RWPE1 (cell line): ENCODE data around the gene RAB18.

ENCODE experiments used
- CTCF ChIA-PET: fragments of 350-600 bp; sonication (Branson Sonifier 250); formaldehyde crosslinking; extraction: SDS; loops from one replicate; lab custom pipeline; 2021; lab: Yijun Ruan, JAX
- POLR2A ChIA-PET: fragments of 400-600 bp; formaldehyde crosslinking; extraction: SDS; loops from one replicate; lab custom pipeline; 2020; ENCODE audit warnings: antibody characterized with exemption; ENCODE audit not compliant: low non-redundant PET; lab: Yijun Ruan, JAX
- DNase-seq: peaks from one replicate; pipeline ENCODE4 v3.0.0; 2012; ENCODE audit warnings: low spot score
- H3K27ac ChIP-seq: fragments of 450-650 bp; 2 replicates; pipeline ENCODE4 v1.5.1; 2017
- TF ChIP-seq, protein P1 (sequence below): fragments of 450-650 bp; conservative IDR thresholded peaks from 2 replicates; pipeline ENCODE4 v1.5.1; 2017; ENCODE audit warnings: low read depth, mild to moderate bottlenecking

Gene RAB18

DNA sequence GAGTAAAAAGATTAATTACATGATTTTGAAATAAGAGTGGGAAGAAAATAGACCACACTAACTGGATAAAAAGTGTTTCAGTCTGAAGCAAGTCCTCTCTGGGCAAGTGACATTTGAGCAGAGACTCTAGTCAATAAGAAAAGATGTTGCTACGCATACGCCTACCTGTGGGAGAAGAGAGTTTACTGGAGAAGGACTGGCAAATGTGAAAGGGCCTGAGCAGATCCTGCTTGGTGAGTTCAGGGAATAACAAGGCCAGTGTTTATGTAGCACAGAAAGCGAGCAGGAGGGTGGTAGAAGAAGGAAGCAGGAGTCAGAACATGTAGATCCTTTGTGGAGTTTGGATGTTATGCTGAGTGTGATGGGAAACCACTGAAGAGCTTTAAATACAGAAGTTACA is 43.4 kb downstream of the RAB18 start:
- no peak overlapping the region for H3K27ac ChIP-seq
- POLR2A ChIA-PET: no interaction called here
- DNase-seq: no peak
- TF ChIP-seq, protein P1, sequence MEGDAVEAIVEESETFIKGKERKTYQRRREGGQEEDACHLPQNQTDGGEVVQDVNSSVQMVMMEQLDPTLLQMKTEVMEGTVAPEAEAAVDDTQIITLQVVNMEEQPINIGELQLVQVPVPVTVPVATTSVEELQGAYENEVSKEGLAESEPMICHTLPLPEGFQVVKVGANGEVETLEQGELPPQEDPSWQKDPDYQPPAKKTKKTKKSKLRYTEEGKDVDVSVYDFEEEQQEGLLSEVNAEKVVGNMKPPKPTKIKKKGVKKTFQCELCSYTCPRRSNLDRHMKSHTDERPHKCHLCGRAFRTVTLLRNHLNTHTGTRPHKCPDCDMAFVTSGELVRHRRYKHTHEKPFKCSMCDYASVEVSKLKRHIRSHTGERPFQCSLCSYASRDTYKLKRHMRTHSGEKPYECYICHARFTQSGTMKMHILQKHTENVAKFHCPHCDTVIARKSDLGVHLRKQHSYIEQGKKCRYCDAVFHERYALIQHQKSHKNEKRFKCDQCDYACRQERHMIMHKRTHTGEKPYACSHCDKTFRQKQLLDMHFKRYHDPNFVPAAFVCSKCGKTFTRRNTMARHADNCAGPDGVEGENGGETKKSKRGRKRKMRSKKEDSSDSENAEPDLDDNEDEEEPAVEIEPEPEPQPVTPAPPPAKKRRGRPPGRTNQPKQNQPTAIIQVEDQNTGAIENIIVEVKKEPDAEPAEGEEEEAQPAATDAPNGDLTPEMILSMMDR: no peak
- CTCF ChIA-PET: no interaction called here

DNA sequence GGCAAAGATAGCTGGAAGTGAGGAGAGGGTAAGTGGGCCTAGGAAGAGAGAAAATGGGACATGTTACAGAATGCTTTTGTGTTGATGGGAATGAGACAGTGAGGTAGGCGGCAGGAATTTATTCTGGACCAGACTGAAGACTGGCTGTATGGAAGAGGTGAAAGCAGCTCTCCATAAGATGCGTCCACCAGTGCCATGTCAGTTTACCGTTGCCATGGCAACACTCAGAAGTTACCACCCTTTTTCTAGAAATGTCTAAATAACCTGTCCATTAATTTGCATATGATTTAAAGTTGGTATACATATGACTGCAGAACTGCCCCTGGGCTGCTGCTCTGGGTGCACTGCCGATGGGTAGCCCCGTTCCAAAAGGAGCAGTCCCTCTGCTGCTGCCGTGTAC is 46.7 kb downstream of the RAB18 start:
- POLR2A ChIA-PET: no interaction called here
- CTCF ChIA-PET: interaction anchor here (0.7 kb wide), 2 partner anchors 190 to 795 kb away, joined by 3 to 4 read pairs; no protein-coding TSS in a partner anchor
- TF ChIP-seq, protein P1: no peak
- no peak overlapping the region for H3K27ac ChIP-seq
- no peak for DNase-seq

DNA sequence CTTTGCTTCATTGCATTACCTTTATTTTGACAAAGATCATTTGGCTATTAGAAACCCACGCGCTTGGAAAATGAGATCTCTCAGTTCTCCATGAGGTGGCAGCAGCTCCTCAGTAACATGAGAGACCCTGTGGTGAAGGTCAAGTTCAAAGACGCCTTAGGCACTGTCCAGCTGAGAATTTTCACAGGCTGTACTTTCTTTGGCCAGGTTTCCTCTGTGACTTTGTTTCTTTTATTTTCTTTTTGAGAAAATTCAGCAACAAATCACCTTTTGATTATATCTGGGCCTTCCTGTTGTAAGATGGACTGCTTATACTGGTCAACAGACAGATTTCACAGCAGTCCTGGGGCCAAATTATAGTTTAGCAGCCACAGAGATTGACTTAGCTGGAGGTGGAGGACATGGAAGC is 54.5 kb downstream of the RAB18 start:
- ChIA-PET POLR2A (no interaction called here), CTCF (interaction anchor here (0.6 to 1.4 kb wide), 5 partner anchors 93 to 1193 kb away, joined by 3 to 6 read pairs (median 4); no protein-coding TSS in a partner anchor)
- peak; percentile 49 for DNase-seq
- TF ChIP-seq, protein P1: peak; percentile 82
- no peak overlapping the region for H3K27ac ChIP-seq

DNA sequence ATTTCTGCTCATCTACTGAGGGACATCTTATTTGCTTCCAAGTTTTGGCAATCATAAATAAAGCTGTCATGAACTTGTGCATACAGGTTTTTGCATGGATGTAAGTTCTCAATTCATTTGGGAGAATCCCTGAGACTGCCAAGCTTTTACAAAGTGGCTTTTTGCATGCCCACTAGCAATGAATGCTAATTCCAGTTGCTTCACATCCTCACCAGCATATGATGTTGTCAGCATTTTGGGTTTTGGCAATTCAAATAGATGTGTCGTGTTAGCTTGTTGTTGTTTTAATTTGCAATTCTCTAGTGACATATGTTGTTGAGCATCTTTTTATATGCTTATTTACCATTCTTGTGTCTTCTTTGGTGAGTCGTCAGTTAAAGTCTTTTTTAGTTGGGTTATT is 57.2 kb downstream of the RAB18 start:
- no peak for DNase-seq
- CTCF ChIA-PET: interaction anchor here (0.6 kb wide), 2 partner anchors 19 to 108 kb away, joined by 4 to 5 read pairs; no protein-coding TSS in a partner anchor
- POLR2A ChIA-PET: no interaction called here
- TF ChIP-seq, protein P1: no peak
- no peak overlapping the region for H3K27ac ChIP-seq

DNA sequence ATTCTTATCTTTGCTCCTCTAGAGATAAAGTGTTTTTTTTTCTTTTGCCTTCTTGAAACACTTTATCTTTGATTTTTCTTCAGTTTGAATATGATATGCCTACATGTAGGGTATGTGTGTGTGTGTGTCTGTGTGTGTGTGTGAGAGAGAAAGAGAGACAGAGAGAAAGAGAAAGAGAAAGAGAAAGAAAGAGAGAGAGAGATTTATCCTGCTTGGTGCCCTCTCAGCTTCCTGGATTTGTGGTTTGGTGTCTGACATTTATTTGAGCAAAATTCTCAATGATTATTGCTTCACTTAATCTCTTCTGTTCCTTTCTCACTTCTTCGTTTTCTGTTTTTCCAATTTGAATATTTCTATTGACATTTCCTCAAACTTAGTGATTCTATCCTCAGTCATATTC is 60.3 kb downstream of the RAB18 start:
- DNase-seq: no peak
- ChIA-PET POLR2A (no interaction called here), CTCF (no interaction called here)
- H3K27ac ChIP-seq: no peak overlapping the region
- TF ChIP-seq, protein P1: no peak

DNA sequence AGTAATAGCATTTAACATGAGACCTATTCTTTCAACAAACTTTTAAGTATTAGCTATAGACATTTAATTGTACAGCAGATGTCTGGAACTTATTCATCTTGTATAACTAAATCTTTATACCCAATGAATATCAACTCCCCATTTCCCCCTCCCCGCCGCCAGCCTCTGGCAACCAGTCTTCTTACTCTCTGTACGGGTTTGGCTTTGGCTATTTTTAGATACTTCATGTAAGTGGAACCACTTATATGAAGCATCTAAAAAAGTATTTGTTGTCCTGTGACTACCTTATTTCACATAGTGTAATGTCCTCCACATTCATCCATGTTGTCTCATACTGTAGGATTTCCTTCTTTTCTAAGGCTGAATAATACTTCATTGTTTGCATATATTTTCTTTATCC is 60.8 kb downstream of the RAB18 start:
- DNase-seq: no peak
- CTCF ChIA-PET: no interaction called here
- POLR2A ChIA-PET: no interaction called here

More for the DNA sequence above, 60.8 kb downstream of the RAB18 start:
- TF ChIP-seq, protein P1: no peak
- H3K27ac ChIP-seq: no peak overlapping the region
